PFSK-1 (cell line): ENCODE results near the gene MRPL18.

ENCODE experiments used
- SIN3A ChIP-seq: IDR thresholded peaks from 2 replicates; pipeline ENCODE4 v1.6.1; 2012; ENCODE audit warnings: mild to moderate bottlenecking, low read length, moderate library complexity, borderline replicate concordance; ENCODE audit not compliant: insufficient read depth
- TAF1 ChIP-seq: IDR thresholded peaks from 2 replicates; pipeline ENCODE4 v1.6.1; 2012; ENCODE audit warnings: low read length, control low read depth, borderline replicate concordance; ENCODE audit not compliant: insufficient read depth

GRCh38 chr6:159790956-159791598 is 810 bp downstream of the MRPL18 start:
- no peak for TF ChIP-seq SIN3A
- TF ChIP-seq TAF1, result no peak
